Type B pancreatic cell (in vitro differentiated cells): ENCODE data around the gene ATXN7L2. TPM values are rescaled to one million over a fixed set of nuclear protein-coding genes. Genes with fewer than 3 reads are reported as not detected.

Experiments used
- DNase-seq: peaks from one replicate; pipeline ENCODE4 v3.0.0; 2021; ENCODE audit warnings: mixed read lengths; ENCODE audit not compliant: unreplicated experiment; ENCODE audit errors: extremely low spot score
- H3K27ac Mint-ChIP-seq: 2 replicates; pipeline ENCODE4 v1.8.0; 2021; ENCODE audit warnings: mild to moderate bottlenecking, mixed read lengths
- H3K27me3 Mint-ChIP-seq: 2 replicates; pipeline ENCODE4 v1.8.0; 2021; ENCODE audit warnings: mixed read lengths
- H3K36me3 Mint-ChIP-seq: 2 replicates; pipeline ENCODE4 v1.8.0; 2021; ENCODE audit warnings: mixed read lengths
- H3K4me1 Mint-ChIP-seq: one replicate; pipeline ENCODE4 v1.8.0; 2021; ENCODE audit warnings: mixed read lengths; ENCODE audit not compliant: unreplicated experiment
- H3K4me3 Mint-ChIP-seq: 2 replicates; pipeline ENCODE4 v1.8.0; 2021; ENCODE audit warnings: mild to moderate bottlenecking, mixed read lengths
- H3K9me3 Mint-ChIP-seq: 2 replicates; pipeline ENCODE4 v1.8.0; 2021; ENCODE audit warnings: mixed read lengths
- long read RNA-seq: library from polyadenylated mRNA; unstranded; transcript quantifications from one replicate; pipeline ENCODE4 v2.0.0, GENCODE V29; 2020
- total RNA-seq: library from RNA; stranded (reverse); gene quantifications from 2 replicates; pipeline ENCODE4 v1.2.1, GENCODE V29; 2021; ENCODE audit warnings: low replicate concordance
- TF ChIP-seq, protein P1 (sequence below): fragments of 200-600 bp; sonication (generic); conservative IDR thresholded peaks from 2 replicates; pipeline ENCODE4 v1.5.0; 2021; ENCODE audit warnings: antibody characterized with exemption, mild to moderate bottlenecking

ATXN7L2 gene, protein sequence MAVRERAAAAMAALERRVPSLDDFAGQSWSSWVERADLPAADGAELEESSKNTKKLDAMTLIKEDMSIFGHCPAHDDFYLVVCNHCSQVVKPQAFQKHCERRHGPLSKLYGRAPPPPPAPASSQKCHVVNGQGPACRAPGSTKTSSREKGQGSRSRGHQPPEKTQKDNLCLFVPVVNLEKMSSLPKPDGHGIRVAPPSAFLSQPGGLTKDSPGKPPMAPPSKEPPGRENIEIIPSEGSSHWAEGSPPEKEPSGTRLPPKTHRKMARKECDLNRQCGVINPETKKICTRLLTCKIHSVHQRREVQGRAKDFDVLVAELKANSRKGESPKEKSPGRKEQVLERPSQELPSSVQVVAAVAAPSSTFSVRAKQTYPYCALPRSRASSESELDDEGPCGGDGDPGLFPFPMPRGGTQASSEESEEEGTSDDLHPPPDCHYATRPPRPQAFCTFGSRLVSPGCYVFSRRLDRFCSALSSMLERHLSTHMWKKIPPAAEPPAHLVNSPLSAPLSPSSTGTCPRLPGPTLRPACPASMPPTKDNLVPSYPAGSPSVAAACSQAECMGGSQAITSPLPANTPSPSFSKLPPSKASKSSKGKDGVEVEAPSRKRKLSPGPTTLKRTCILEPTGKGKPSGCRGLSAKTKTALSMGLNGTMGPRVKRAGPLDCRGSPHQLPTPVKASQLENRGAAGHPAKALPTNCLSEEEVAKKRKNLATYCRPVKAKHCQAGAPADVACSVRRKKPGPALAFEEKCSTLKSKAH
- total RNA-seq: 5.7 and 12.0 TPM in 2 replicates
- long read RNA-seq: 0 reads

DNA sequence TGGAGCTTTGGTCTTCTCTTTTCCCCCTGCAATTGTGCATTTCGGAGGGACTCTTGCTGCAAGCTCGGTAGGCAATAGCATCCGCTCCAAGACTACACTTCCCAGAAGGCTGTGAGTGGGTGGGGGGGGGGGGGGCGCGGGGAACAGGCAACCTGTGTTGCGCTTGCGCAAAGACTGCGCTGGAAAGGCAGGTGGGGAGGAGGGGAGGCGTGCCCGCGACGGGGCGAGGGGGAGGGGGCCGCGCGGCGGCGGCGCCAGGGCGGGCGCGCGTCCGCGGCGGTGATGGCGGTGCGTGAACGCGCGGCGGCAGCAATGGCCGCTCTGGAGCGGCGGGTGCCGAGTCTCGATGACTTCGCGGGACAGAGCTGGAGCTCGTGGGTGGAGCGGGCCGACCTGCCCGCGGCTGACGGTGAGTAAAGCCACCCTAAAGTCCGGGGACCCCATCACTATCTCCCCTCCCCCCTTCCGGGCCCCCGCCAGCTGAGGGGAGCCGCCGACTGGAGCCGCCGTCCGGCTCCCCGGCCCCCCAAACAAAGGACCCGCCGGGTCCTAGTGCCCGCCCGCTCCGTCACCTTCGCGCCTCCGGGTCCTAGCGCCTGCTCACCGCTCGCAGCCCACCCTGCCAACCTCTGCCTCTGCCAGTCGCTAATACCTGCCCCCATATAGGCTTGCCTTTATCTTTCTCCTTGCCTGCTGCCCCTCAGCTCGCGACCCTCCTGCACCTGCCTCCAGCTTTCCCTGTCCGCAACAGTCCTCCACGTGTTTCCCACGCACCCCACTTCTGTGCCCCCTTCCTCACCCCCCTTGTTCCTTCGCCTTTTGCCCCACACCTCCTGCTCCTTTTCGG lies at the start of gene ATXN7L2:
ATXN7L2 (plus strand) TSS at position 234 of the 847 bp plus-strand sequence; CDS start at position 283, 49 bp downstream.
- Mint-ChIP-seq H3K27ac (peak within 1 kb of the TSS; percentile 86), H3K4me3 (peak within 1 kb of the TSS; percentile 94), H3K36me3 (no peaks in the 10 kb centered on the region), H3K27me3 (peaks cover 41% of the 10 kb centered on the region), H3K9me3 (peaks cover under 1% of the 10 kb centered on the region), H3K4me1 (peaks cover 16% of the 10 kb centered on the region)
- TF ChIP-seq, protein P1, sequence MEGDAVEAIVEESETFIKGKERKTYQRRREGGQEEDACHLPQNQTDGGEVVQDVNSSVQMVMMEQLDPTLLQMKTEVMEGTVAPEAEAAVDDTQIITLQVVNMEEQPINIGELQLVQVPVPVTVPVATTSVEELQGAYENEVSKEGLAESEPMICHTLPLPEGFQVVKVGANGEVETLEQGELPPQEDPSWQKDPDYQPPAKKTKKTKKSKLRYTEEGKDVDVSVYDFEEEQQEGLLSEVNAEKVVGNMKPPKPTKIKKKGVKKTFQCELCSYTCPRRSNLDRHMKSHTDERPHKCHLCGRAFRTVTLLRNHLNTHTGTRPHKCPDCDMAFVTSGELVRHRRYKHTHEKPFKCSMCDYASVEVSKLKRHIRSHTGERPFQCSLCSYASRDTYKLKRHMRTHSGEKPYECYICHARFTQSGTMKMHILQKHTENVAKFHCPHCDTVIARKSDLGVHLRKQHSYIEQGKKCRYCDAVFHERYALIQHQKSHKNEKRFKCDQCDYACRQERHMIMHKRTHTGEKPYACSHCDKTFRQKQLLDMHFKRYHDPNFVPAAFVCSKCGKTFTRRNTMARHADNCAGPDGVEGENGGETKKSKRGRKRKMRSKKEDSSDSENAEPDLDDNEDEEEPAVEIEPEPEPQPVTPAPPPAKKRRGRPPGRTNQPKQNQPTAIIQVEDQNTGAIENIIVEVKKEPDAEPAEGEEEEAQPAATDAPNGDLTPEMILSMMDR: no peak
- peak; percentile 95 for DNase-seq

DNA sequence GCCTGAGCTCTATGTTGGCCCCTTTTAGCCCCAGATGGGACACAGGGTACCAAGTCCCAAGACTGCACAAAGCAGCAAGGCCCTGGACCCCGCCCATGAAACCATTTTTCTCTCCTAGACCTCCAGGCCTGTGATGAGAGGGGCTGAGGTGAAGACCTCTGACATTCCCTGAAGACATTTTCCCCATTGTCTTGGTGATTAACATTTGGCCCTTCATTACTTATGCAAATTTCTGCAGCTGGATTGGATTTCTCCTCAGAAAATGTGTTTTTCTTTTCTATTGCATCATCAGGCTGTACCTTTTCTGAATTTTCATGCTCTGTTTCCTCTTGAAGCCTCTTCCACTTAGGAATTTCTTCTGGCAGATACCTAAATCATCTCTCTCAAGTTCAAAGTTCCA lies 49.2 kb upstream of the ATXN7L2 start:
- TF ChIP-seq, protein P1: no peak
- Mint-ChIP-seq H3K27me3 (peaks cover 8% of the 10 kb centered on the region), H3K4me3 (no peak overlapping the region), H3K27ac (no peak overlapping the region), H3K36me3 (no peaks in the 10 kb centered on the region), H3K9me3 (no peaks in the 10 kb centered on the region), H3K4me1 (no peaks in the 10 kb centered on the region)
- no peak for DNase-seq

DNA sequence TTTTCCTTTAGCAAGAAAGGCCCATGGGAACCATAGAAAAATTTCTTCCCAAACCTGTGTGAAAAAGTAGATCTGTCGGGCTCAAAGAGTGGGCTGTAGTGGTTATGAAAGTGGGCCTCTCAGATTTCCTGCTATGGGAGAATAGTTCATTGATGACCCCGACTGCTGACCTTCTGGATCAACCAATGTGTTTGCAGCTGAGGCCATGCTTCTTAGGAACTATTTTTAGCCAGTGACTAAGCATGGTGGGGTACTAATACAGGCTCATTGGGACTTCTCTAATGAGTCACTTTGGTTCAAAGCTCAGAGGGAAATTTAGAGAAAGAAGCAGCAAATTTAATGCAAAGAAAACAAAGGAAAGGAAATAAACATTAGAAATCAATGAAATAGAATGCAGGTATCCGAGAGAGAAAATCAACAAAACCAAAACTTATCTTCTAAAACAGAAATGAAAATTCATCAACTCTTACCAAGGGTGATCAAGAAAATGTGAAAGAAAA lies 44.9 kb upstream of the ATXN7L2 start:
- H3K4me1 Mint-ChIP-seq: no peaks in the 10 kb centered on the region
- no peak for DNase-seq
- H3K9me3 Mint-ChIP-seq: no peaks in the 10 kb centered on the region
- H3K27ac Mint-ChIP-seq: no peak overlapping the region
- TF ChIP-seq, protein P1: no peak
- H3K27me3 Mint-ChIP-seq: peaks cover 4% of the 10 kb centered on the region
- H3K36me3 Mint-ChIP-seq: no peaks in the 10 kb centered on the region
- H3K4me3 Mint-ChIP-seq: no peak overlapping the region

DNA sequence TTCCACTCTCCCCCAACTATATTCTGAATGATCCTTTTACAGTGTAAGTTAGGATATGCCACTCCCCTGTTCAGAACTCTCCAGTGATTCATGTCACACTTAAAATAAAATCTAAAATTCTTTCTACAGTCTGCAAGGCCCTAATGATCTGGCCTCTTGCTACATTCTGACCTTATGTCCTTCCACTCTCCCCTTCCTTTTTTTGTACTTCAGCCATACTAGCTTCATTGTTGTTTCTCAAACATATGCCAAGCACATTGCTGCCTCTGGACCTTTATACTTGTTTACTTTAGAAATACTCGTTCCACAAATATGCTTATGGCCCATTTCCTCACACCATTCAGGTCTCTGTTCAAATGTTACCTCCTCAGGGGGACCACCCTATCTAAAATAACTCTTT lies 42.6 kb upstream of the ATXN7L2 start:
- Mint-ChIP-seq H3K27me3 (peaks cover 16% of the 10 kb centered on the region), H3K9me3 (no peaks in the 10 kb centered on the region), H3K36me3 (no peaks in the 10 kb centered on the region), H3K4me3 (no peak overlapping the region), H3K4me1 (no peaks in the 10 kb centered on the region), H3K27ac (no peak overlapping the region)
- TF ChIP-seq, protein P1: no peak
- no peak for DNase-seq

DNA sequence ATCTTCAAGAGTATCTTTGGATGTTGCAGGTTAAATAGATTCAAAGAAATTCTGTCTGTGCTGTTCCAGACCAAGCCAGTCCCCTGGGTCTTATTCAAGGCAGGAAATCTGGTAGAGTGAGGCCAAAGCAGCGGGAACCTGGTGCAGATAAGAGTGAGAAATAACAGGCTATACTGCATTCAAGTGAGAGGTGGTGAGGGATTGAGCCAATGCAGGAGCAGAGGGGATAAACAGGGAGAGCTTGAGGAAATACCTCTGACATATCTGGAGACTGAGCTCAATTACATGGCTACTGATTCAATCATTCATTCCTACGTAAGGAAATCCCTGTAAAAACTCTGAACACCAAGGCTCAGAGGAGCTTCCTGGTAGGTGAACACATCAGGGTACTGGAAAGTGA lies 40.2 kb upstream of the ATXN7L2 start:
- H3K27ac Mint-ChIP-seq: no peak overlapping the region
- H3K36me3 Mint-ChIP-seq: no peaks in the 10 kb centered on the region

More for the DNA sequence above, 40.2 kb upstream of the ATXN7L2 start:
- Mint-ChIP-seq H3K27me3 (peaks cover 32% of the 10 kb centered on the region), H3K4me3 (no peak overlapping the region), H3K9me3 (no peaks in the 10 kb centered on the region), H3K4me1 (no peaks in the 10 kb centered on the region)
- DNase-seq: no peak
- TF ChIP-seq, protein P1: no peak
